ENCODE data around the gene YRDC.

Gene YRDC

GRCh38 chr1:37755290-37755689, 52.7 kb downstream of the YRDC start:
- in situ Hi-C loops (cut with MboI; ENCODE audit: low sequenced_read_pairs, unreplicated experiment): no loop called here
- peak; percentile 59 for DNase-seq (ENCODE audit: low spot score)
- no peak for TF ChIP-seq CTCF (IDR thresholded peaks at IDR 0.05; ENCODE audit: borderline replicate concordance, control extremely low read depth, extremely low read depth, insufficient read depth, missing control alignments)

- in situ Hi-C loops (cut with MboI; ENCODE audit: low sequenced_read_pairs, unreplicated experiment): no loop called here
Observed at GRCh38 chr1:37753473-37754321, 54.3 kb downstream of the YRDC start.

More at GRCh38 chr1:37753473-37754321, 54.3 kb downstream of the YRDC start:
- no peak for DNase-seq (ENCODE audit: low spot score)
- no peak for TF ChIP-seq CTCF (IDR thresholded peaks at IDR 0.05; ENCODE audit: borderline replicate concordance, control extremely low read depth, extremely low read depth, insufficient read depth, missing control alignments)

Measured in GM13976 (cell line).